ENCODE measurements around the gene FAM118B. TPM values are rescaled to one million over a fixed set of nuclear protein-coding genes. Genes with fewer than 3 reads are reported as not detected.

The FAM118B gene
- polyA plus RNA-seq, 1 donor: 19.8 TPM

GRCh38 chr11:126186708-126187529 lies 24.7 kb upstream of the FAM118B start:
- no peak for DNase-seq (ENCODE audit: low read depth)

- no peak for DNase-seq (ENCODE audit: low read depth)
These were observed 23.1 kb upstream of the FAM118B start for GRCh38 chr11:126188332-126189108.

- no peak for DNase-seq (ENCODE audit: low read depth)
These were observed 22.3 kb upstream of the FAM118B start for GRCh38 chr11:126189109-126189929.

DNA sequence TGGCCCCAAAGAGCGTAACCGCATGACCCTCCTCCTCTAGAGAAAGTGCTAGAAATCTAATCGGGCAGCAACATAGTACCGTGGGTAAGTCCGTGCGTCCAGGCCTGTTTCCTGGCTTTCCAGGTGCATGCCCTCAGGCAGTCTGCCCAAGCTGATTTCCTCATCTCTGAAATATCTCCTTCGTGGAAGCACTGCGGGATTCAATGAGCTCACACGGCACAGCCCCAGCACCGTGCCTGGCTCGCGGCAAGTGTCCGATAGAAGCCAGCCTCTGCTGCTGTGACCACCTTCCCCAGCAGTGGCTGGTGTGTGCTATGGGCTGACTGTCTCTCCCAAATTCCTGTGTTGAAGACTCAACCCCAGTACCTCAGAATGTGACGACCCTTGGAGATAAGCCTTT lies 20.8 kb upstream of the FAM118B start:
- no peak for DNase-seq (ENCODE audit: low read depth)

DNA sequence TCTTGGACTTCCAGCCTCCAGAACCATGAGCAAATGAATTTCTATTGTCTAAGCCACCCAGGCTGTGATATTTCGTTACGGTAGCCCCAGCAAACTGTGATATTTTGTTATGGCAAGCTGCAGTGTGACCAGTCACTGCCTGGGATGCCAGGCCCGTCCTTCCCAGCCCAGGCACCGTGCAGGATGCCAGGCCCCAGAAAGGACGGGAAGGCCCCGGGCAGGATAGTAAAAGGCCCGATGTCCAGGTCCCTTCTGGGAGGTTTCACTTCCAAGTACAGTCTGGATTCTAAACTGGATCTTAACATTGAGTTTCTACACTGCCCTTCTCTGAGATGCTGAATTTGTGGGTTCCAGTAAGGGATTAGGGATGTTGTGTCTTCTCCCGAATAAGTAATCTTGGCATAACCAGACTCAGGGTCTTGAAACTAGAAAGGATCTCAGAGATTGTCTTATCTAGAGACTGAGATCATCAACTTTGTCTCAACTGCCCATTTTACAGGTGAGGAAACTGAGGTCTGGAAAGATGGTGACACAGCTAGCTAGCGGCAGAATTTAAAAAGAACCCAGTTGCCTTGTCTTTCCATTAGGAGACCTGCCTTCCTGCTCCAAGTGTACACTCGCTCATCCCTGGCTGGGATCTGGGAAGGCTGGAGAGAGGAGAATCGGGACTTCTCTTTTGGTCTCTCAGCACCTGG lies 20.1 kb upstream of the FAM118B start:
- DNase-seq (ENCODE audit: low read depth): no peak

- no peak for DNase-seq (ENCODE audit: low read depth)
These were observed 19.2 kb upstream of the FAM118B start for GRCh38 chr11:126192361-126192760.

GRCh38 chr11:126193038-126193478 lies 18.5 kb upstream of the FAM118B start:
- no peak for DNase-seq (ENCODE audit: low read depth)

GRCh38 chr11:126194121-126194543 lies 17.4 kb upstream of the FAM118B start:
- DNase-seq (ENCODE audit: low read depth): no peak

GRCh38 chr11:126195119-126195518 lies 16.5 kb upstream of the FAM118B start:
- DNase-seq (ENCODE audit: low read depth): no peak

DNA sequence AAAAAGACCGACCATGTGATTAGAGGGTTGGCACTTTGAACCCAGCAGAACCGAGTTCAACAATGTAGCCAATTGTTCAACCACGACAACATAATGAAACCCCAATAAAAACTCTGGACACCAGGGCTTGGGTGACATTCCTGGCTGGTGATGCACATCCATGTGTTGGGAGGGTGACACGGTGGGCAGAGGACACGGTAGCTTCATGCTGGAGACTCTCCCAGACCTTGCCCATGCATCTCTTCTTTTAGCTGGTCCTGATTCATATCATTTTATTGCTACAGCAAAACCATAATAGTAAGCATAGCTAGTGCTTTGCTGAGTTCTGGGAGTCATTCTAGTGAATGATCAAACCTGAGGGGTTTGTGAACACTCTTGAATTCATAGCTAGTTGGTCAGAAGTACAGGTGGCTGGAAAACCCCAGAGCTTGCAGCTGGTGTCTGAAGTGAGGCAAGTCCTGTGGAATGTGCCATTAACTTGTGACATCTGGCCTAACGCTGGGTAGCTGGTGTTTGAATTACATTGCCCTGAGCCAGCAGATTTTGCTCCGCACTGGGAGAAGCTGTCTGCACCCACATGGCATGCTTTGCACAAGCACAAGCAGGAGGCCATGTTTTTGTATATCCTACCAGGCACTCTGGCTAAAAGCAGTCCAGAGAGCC lies 14.2 kb upstream of the FAM118B start:
- DNase-seq (ENCODE audit: low read depth): no peak

- no peak for DNase-seq (ENCODE audit: low read depth)
These were observed 12.9 kb upstream of the FAM118B start for GRCh38 chr11:126198648-126199047.

- DNase-seq (ENCODE audit: low read depth): no peak
These were observed 8.8 kb upstream of the FAM118B start for GRCh38 chr11:126202646-126203359.

- no peak for DNase-seq (ENCODE audit: low read depth)
These were observed 6.2 kb upstream of the FAM118B start for GRCh38 chr11:126205359-126205758.

DNA sequence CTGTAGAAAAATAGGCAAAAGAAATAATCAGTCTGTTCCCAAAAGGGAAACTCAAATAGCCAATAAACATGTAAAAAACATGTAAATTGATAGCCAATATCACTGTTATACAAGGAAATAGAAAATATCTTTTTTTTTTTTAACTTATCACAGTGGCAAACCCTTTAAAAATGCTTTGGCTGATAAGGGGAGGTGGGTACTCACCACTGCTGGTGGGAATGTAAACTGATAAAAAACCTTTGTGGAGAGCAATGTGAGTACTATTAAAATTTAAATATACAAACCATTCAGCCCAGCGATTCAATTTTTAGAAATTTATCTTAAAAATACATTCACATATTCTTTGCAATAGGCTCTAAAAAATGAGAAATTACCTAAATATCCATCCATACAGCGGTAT lies 3.7 kb upstream of the FAM118B start:
- no peak for DNase-seq (ENCODE audit: low read depth)

DNA sequence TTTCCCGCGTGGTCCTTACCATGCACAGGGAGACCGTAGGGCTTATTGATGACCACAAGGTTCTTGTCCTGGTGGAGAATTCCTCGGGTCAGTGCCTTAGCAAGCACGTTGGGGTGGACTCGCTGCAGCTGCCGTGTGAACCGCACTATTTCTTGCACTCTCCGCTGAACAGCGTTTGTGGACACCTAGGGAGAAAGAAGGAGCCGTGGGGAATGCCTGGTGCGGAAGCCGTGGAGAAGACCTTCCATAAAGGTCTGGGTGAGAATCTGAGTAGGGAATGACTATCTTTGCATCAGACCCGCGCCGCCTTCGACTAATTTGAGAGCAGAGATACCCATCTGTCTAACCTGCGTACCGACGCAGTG lies 729 bp upstream of the FAM118B start:
- no peak for DNase-seq (ENCODE audit: low read depth)

- DNase-seq (ENCODE audit: low read depth): no peak
These were observed 593 bp downstream of the FAM118B start for GRCh38 chr11:126212089-126212660.

DNA sequence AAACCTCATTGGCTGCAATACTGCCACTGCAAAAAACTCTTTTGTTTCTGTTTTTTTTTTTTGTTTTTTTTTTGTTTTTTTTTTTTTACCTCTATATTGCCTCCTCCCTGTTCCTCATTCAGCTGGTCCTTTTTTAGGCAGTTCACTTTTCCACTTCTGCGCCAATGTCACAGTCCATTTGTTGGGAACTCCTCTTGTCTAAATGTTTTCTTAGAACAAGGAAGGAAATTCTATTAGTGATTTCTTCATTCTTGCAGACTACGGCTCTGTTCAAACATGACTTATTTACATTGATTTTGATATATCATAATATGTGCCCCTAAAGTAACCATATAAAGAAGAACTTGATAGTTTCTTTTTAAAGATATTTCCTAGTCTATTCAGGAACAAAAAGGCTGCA lies 2.9 kb downstream of the FAM118B start:
- DNase-seq (ENCODE audit: low read depth): no peak

- no peak for DNase-seq (ENCODE audit: low read depth)
These were observed 3.3 kb downstream of the FAM118B start for GRCh38 chr11:126214841-126215240.

GRCh38 chr11:126216526-126217305 lies 5.1 kb downstream of the FAM118B start:
- DNase-seq (ENCODE audit: low read depth): no peak
